HepG2 (cell line): Measurements from ENCODE around the gene GPR55. TPM values are rescaled to one million over a fixed set of nuclear protein-coding genes. Genes with fewer than 3 reads are reported as not detected.

Experiments used
- ATAC-seq: fragments of 200-7000 bp; cut with Tn5 transposase; 3 replicates; pipeline ENCODE4 v1.9.1; 2020; ENCODE audit warnings: mild to moderate bottlenecking, moderate library complexity
- BruUV-seq: library from RNA; stranded (reverse); fragments of 400-500 nt; replicated peaks from 2 replicates; lab custom pipeline; 2021; lab: Mats Ljungman, UMichigan
- CTCF ChIA-PET: fragments of 300-600 bp; formaldehyde crosslinking; extraction: SDS; loops from one replicate; lab custom pipeline; 2021; ENCODE audit warnings: low total read pairs, inconsistent platforms, low intra/inter-chr PET ratio; lab: Yijun Ruan, JAX
- POLR2A ChIA-PET: fragments of 350-600 bp; sonication (Branson Sonifier 250); formaldehyde crosslinking; loops from one replicate; lab custom pipeline; 2020; ENCODE audit warnings: antibody characterized with exemption, inconsistent platforms; lab: Yijun Ruan, JAX
- DNase-seq: peaks from one replicate; pipeline ENCODE4 v3.0.0-alpha.2; 2015; ENCODE audit warnings: low spot score
- FAIRE-seq: peaks from 3 replicates; lab custom pipeline; 2011; peaks lifted over from hg19 to GRCh38; lab: Jason Lieb, UNC
- H2AFZ ChIP-seq: one replicate; pipeline ENCODE4 v1.6.1; 2011; ENCODE audit warnings: low read length, inconsistent platforms
- H3K27ac ChIP-seq: fragments of 300-600 bp; 3 replicates; pipeline ENCODE4 v1.8.0; 2011; ENCODE audit warnings: mixed run types, mild to moderate bottlenecking, mixed read lengths, low read length, inconsistent platforms; ENCODE audit not compliant: insufficient read depth; ENCODE audit errors: extremely low read length
- H3K27me3 ChIP-seq, 2 experiments: fragments of 200-600 bp in 1 of 2; 2 replicates in 1 of 2; 3 replicates in 1 of 2; pipeline versions ENCODE4 v1.6.0 to v1.8.0; 2011; ENCODE audit warnings: low read length in 2 of 2, mild to moderate bottlenecking in 2 of 2, moderate library complexity in 2 of 2, inconsistent platforms in 1 of 2; ENCODE audit not compliant: insufficient read depth in 2 of 2, control insufficient read depth in 1 of 2
- H3K36me3 ChIP-seq, 2 experiments: fragments of 200-600 bp in 1 of 2; replicated peaks in 1 of 2; 2 replicates in 1 of 2; 3 replicates in 1 of 2; pipeline versions ENCODE4 v1.5.1 to v1.8.0; 2011; ENCODE audit warnings: low read length in 2 of 2, inconsistent platforms in 1 of 2; ENCODE audit not compliant: insufficient read depth in 2 of 2, control insufficient read depth in 1 of 2
- H3K4me1 ChIP-seq: 2 replicates; pipeline ENCODE4 v1.5.1; 2012; ENCODE audit warnings: low read length, inconsistent platforms; ENCODE audit not compliant: insufficient read depth
- H3K4me2 ChIP-seq: 2 replicates; pipeline ENCODE4 v1.6.0; 2011; ENCODE audit warnings: low read depth, low read length, inconsistent platforms
- H3K4me3 ChIP-seq, 3 experiments: fragments of 200-600 bp in 1 of 3; sonication (generic), shearing (Covaris generic) in 1 of 3; replicated peaks in 1 of 3; 2 replicates each; pipeline ENCODE4 v1.5.1; 2011 to 2016; ENCODE audit warnings: low read length in 3 of 3, inconsistent platforms in 2 of 3, low read depth in 2 of 3, mild to moderate bottlenecking in 2 of 3, control low read depth in 1 of 3, mixed read lengths in 1 of 3; ENCODE audit not compliant: insufficient read depth in 1 of 3
- H3K79me2 ChIP-seq: one replicate; pipeline ENCODE4 v1.6.1; 2011; ENCODE audit warnings: low read length, inconsistent platforms; ENCODE audit not compliant: insufficient read depth
- H3K9ac ChIP-seq: 2 replicates; pipeline ENCODE4 v1.6.0; 2011; ENCODE audit warnings: mild to moderate bottlenecking, low read depth, low read length, inconsistent platforms; ENCODE audit not compliant: insufficient read depth
- H3K9me3 ChIP-seq: 2 replicates; pipeline ENCODE4 v1.5.1; 2012; ENCODE audit warnings: mild to moderate bottlenecking, low read length
- H4K20me1 ChIP-seq: 2 replicates; pipeline ENCODE4 v1.6.0; 2011; ENCODE audit warnings: inconsistent platforms, mild to moderate bottlenecking, low read length, moderate library complexity; ENCODE audit not compliant: insufficient read depth
- CSRNP2 ChIP-seq: sonication (generic); formaldehyde crosslinking; conservative IDR thresholded peaks from 2 replicates; pipeline ENCODE4 v1.8.0; 2022; ENCODE audit warnings: low read depth, missing genetic modification reagents
- HNF1A ChIP-seq, 2 experiments: sonication (generic) in 1 of 2; formaldehyde crosslinking in 1 of 2; IDR thresholded peaks; 2 replicates each; pipeline versions ENCODE4 v1.4.0 to v1.6.1; 2016 to 2020; ENCODE audit warnings: borderline replicate concordance in 1 of 2, low read depth in 1 of 2, mild to moderate bottlenecking in 1 of 2, missing genetic modification reagents in 1 of 2
- SMAD3 ChIP-seq: sonication (generic); formaldehyde crosslinking; IDR thresholded peaks from 2 replicates; pipeline ENCODE4 v1.4.0; 2020; ENCODE audit warnings: missing genetic modification reagents
- ZNF737 ChIP-seq: sonication (generic); formaldehyde crosslinking; IDR thresholded peaks from 2 replicates; pipeline ENCODE4 v1.5.0; 2020; ENCODE audit warnings: missing genetic modification reagents, mild to moderate bottlenecking, borderline replicate concordance
- WGBS: methylation state at CpG from one replicate; pipeline ENCODE4 v1.1.6; 2017; ENCODE audit warnings: low lambda C conversion rate; 5-methylcytosine and 5-hydroxymethylcytosine counted together
- in situ Hi-C: cut with HindIII; loops from 2 replicates; pipeline ENCODE4 v1.10.0; 2017; ENCODE audit warnings: low pct_unique_long_range_greater_than_20kb; ENCODE audit not compliant: extremely low pct_ligation_motif_present
- intact Hi-C: fragments of 100-400 bp; cut with micrococcal nuclease; formaldehyde crosslinking; loops from one replicate; pipeline ENCODE4 v1.10.0; 2022; ENCODE audit not compliant: unreplicated experiment
- polyA plus RNA-seq, 8 experiments: library from polyadenylated mRNA; depleted of rRNA in 3 of 8; stranded (reverse) in 7 of 8; unstranded in 1 of 8; fragments of >200 nt; fragmentation: Illumina TruSeq in 4 of 8; extraction: Trizol in 4 of 8; gene quantifications; 2 replicates each; pipeline versions ENCODE4 v1.2.1 to v1.2.3, GENCODE V29; 2011 to 2016; ENCODE audit warnings: low read depth in 4 of 8, missing spikeins in 1 of 8, mixed read lengths in 1 of 8; ENCODE audit not compliant: insufficient read depth in 1 of 8
- total RNA-seq, 5 experiments: library from RNA; depleted of rRNA; stranded (reverse); fragments of >200 nt; fragmentation: Illumina TruSeq; extraction: Trizol; gene quantifications; 2 replicates each; pipeline ENCODE4 v1.2.3, GENCODE V29; 2016; ENCODE audit warnings: low read depth in 1 of 5

The GPR55 gene
- total and polyA plus RNA-seq, 2 of the 13 experiments (the other 11 are each of a cell fraction or from before 2014, with no cell fraction given) = not detected

DNA sequence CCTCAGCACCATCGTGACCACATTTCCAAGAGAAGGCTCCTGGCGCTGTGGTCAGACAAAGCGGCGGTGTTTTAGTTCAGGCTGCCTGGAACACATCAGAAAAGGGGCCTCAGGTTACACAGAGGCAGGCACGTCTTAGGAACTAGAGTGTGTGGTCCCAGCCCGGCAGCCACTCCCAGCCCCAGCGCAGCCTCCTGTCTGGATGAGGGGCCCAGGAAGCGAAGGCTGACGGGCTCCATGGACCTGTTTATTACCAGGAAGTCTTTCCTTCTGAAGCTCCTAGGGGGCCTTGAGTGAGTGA is 10.0 kb upstream of the GPR55 start:
- H3K9ac ChIP-seq = no peak overlapping the region
- H3K36me3 ChIP-seq = no peaks in the 10 kb centered on the region
- POLR2A ChIA-PET = no interaction called here
- 27% methylated on average over 2 of the region's 9 CpGs for WGBS
- FAIRE-seq (no peak), DNase-seq (no peak)
- no peak overlapping the region for H2AFZ ChIP-seq
- no peak overlapping the region for H3K27ac ChIP-seq
- TF ChIP-seq SMAD3 (CRISPR knock-in tag) = no peak
- no peak for TF ChIP-seq CSRNP2 (CRISPR knock-in tag)
- TF ChIP-seq, all 625 proteins: peak for 0
- Histone ChIP-seq H4K20me1 (no peaks in the 10 kb centered on the region; the same call in 1 of the 2 replicates), H3K4me3 (no peak overlapping the region), H3K9me3 (no peaks in the 10 kb centered on the region; the same call in 1 of the 2 replicates), H3K4me2 (no peak overlapping the region), H3K79me2 (no peaks in the 10 kb centered on the region), H3K27me3 (peaks cover 8 to 85% of the 10 kb centered on the region in 2 experiments), H3K4me1 (no peaks in the 10 kb centered on the region)
- CTCF ChIA-PET = no interaction called here
- intact Hi-C loops = loop anchor here (5.0 kb wide), 1 partner anchor 33 kb away; no protein-coding TSS in a partner anchor
- ATAC-seq = no peak
- no TSS peak for BruUV-seq
- in situ Hi-C loops = no loop called here

GRCh38 chr2:230934231-230935129 is 9.4 kb upstream of the GPR55 start:
- TF ChIP-seq HNF1A (IDR thresholded peaks at IDR 0.05; ENCODE audit: low read depth) = no peak
- no peak for TF ChIP-seq HNF1A (CRISPR knock-in tag; IDR thresholded peaks at IDR 0.05; ENCODE audit: borderline replicate concordance)
- no peak for TF ChIP-seq ZNF737
- no peak overlapping the region for H3K4me3 ChIP-seq
- H3K9me3 ChIP-seq = no peaks in the 10 kb centered on the region; the same call in 1 of the 2 replicates
- ATAC-seq (no peak), DNase-seq (no peak), FAIRE-seq (no peak)
- no TSS peak for BruUV-seq
- CTCF ChIA-PET = no interaction called here
- H2AFZ ChIP-seq = no peak overlapping the region
- H3K4me1 ChIP-seq = no peaks in the 10 kb centered on the region
- WGBS = 17% methylated on average over 14 of the region's 17 CpGs
- H3K79me2 ChIP-seq = no peaks in the 10 kb centered on the region
- no peaks in the 10 kb centered on the region; the same call in 1 of the 2 replicates for H4K20me1 ChIP-seq
- POLR2A ChIA-PET = no interaction called here
- no peak overlapping the region for H3K4me2 ChIP-seq
- H3K9ac ChIP-seq = no peak overlapping the region
- H3K36me3 ChIP-seq = no peaks in the 10 kb centered on the region
- in situ Hi-C loops (no loop called here), intact Hi-C loops (loop anchor here (5.0 kb wide), 1 partner anchor 32 kb away; no protein-coding TSS in a partner anchor)
- peaks cover 8 to 85% of the 10 kb centered on the region in 2 experiments; a peak in 4 of 5 replicates for H3K27me3 ChIP-seq
- H3K27ac ChIP-seq = no peak overlapping the region
